Measurements from ENCODE around the gene PDIA4.
"Not testable (repeated sequence)": the region's sequence is repeated elsewhere in the genome, so short reads cannot be mapped to it uniquely, and the experiment has no call there.

The PDIA4 gene

DNA sequence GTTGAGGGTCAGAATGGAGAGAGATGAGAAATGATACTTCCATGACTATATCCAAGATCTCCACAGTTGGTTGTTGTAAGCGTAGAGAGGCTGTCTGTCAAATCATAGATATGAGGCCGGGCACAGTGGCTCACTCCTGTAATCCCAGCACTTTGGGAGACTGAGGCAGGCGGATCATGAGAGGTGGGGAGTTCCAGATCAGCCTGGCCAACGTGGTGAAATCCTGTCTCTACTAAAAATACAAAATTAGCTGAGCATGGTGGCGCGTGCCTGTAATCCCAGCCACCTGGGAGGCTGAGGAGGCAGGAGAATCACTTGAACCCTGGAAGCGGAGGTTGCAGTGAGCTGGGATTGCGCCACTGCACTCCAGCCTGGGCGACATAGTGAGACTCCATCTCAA is 2.1 kb upstream of the PDIA4 start:
- not testable (repeated sequence) for DNase-seq

DNA sequence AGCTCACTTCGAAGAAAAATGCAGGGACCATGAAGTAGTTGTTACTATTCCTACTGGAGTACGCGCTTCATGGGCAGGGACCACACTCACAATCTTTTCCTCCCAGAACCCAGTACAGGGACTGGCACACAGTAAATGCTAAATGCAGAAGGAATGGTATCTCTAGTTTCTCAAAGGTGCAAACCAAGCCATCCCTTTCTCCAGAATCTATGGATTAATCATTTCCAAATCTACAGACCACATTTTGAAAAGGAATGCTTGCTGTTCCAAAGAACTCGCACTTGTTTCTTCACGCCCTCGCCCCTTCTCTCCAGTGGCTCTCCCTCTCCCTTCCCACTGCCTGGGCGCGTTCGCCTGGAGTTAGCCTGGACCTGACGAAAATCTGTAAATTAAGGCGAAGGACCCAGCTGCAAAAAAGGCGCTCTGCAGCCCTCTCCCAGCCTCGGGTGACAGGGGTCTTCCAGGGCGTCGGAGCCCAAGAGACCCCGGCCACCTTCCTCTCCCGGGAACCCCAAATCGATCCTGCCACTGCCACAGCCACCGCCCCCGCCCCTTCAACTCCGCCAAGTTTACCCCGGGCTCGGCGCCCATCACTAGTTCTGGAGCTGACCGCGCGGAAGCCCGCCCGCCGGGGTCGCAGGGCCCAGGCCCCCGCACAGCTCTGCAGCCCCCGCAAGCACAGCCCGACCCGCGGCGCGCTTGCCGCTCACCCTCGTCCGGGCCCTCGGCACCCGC is 527 bp downstream of the PDIA4 start:
- DNase-seq = no peak

DNA sequence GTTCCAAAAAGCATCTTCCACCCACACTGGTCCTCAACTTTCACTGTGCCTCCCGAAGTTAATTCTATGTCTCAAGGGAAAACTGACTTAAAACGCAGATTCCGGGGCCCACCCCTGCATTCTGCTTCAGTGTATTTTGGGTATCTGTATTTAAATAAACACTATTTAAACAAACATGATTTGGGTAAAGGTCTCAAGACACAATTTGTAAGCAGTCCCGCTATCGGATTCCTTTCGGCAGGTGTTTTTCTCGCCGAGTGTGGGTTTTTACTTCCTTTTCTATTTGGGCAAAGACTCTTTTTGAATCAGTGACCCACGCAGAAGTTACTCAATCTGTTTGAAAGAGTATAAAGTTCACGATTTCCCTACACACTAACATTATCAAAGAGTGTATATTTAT is 1.2 kb downstream of the PDIA4 start:
- DNase-seq = no peak

DNA sequence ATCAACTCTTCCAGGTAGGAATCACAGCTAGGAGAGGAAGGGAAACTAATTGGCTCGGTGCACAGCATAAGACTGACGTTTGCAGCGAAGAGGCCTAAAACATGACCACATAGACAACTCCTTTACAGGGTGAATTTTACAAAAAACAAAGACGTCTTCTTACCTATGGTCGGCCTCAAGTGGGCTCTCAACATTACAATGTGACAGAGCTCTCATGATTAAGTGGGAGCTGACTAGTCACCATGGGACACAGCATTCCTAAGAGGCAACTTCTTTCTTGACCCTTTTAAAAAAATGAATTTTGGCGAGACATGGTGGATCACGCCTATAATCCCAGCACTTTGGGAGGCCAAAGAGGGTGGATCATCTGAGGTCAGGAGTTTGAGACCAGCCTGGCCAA is 4.6 kb downstream of the PDIA4 start:
- no peak for DNase-seq

DNA sequence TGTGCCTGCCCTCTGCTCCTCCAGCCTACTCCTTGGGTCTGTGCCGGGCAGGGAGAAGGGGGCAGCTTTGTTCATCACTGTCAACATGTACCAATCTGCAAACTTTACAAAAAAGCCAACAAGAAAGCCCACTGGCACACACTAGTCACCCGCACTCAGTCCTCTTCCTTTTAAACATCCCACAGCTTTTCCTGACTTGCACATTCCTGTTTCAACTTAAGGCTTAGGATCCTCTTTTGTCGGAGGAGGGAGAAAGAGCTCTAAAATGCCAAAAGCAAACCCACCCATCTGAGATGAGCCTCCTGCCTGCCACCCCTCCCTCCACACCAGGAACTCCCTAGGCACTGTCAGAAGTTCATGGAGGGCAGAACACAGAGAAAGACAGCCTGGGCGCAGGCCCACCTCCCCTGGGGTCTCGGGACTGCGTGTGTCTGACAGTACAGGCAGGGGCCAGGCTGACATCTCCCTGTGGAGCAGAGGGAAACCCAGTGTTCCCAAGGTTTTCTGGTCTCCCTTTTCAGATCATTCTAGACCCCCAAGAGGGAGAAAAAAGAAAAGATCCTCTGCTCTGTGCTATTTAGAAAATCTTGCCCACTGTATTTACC is 5.4 kb downstream of the PDIA4 start:
- no peak for DNase-seq

DNA sequence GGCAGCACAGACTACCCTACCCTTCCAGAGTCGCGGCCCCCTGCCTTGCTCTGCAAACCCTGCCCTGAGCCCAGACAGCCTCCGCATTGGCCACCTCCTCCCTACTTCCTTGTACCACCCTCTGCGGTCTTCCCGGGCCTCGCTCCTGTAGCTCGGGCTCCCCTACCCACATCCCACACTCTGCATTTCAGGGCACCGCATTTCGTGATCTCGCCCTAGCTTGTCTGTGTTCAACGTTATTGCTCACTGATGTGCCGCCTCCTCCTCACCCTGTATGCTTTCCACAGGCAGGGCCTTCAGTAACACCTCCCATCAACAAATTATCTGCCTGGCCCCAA is 6.6 kb downstream of the PDIA4 start:
- DNase-seq = no peak

DNA sequence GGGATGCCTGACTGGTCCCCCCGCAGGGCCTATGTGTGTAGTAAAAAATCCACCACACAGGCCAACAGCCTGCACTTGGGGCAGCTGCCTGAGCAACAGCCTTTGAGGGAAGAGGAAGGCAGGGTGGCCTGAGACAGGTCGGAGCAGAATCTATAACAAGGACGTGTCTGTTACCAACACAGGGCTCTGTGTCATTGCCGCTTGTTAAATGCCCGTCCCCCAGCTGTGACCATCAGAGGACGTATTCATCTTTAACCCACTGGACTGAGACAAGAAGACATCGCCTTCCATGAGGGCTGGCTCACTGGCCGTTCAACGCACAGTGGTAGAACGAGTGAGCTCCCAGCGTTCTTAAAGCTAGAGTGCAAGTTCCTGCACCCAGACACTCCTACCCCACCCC is 7.8 kb downstream of the PDIA4 start:
- no peak for DNase-seq

DNA sequence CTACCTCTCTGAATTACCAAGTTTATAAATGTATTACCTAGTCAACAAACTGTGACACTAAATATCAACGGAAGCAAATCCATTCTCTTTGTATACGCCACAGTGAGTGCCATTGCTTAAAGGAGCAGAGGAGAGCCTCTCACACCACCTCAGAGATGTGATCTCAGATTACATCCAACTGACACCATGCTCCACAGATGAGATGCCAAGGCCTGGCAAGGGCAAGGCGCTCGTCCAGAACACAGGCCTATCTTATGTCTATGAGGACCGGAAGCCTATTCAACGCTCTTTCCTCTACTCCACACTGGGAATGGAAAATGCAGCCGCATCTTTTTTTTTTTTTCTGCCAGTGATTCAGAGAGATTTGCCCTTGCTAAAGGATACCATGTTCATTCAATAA is 11.4 kb downstream of the PDIA4 start:
- no peak for DNase-seq

DNA sequence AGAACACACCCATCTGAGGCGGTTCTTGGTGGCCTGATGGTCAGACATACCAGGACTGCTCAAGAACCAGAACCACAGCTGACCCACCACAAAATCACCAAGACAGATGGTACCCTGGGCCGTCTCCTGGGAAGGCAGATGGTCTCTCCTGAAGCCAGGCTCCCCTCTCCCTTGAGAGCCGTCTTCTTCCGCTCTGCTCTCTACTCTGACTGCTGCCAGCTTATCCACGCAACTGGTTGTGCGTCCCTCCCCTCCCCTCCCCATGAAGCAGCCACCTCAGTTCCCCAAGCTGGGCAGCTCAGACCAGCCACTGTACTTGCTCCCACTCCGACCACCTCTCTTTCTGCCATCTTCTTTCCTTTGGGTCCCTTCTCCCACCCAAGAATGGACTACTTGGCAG is 14.0 kb downstream of the PDIA4 start:
- peak; percentile 43 for DNase-seq

DNA sequence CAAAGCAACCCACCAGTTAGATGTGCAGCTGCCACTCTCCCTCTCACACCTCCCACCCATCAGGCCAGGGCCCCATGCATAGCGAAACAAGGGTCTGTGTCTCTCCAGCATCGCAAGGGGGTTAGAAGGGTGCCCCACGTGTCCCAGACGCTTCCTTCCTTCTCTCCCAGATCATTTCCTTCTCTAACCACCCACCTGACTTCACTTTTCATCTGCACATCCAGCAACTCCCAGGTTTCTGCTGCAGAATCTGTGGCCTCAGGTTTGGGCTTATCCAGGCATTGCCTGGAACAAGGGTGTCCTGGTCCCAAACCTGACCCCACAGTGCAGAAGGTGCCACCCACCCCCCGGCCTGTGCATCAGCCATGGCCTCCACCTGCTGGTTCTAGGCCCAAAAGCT is 14.4 kb downstream of the PDIA4 start:
- DNase-seq = no peak

DNA sequence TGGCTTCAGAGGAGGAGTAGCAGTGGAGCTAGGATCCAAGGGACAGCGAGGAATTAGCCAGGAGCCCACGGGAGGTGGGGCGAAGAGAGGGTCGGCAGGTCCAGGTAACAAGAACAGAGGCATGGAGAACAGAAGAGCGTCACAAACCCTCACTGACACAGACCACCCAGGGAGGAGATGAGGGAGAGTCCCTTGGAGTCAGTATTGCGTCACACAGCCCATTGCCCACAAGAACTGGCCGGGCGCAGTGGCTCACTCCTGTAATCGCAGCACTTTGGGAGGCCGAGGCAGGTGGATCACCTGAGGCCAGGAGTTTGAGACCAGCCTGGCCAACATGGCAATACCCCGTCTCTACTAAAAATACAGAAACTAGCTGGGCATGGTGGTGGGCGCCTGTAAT is 15.6 kb downstream of the PDIA4 start:
- not testable (repeated sequence) for DNase-seq

DNA sequence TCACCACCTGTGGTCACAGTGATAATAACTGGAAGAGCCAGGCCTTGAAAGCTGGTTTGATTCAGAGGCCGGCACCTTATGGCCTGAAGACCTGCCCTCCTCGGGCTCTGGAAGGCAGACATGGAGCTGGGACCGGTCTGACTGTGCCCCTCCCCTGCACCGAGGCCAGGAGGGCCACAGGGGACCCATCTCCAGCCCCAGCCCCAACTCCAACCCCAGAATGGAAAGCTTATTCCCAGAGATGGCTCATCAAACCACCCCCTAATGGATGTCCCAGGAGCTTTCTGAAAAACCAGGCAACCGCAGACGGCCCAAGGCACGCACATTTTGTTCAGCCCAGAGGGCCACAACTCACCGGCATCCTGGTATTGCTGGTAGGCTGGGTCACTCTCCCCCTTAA is 16.8 kb downstream of the PDIA4 start:
- no peak for DNase-seq

DNA sequence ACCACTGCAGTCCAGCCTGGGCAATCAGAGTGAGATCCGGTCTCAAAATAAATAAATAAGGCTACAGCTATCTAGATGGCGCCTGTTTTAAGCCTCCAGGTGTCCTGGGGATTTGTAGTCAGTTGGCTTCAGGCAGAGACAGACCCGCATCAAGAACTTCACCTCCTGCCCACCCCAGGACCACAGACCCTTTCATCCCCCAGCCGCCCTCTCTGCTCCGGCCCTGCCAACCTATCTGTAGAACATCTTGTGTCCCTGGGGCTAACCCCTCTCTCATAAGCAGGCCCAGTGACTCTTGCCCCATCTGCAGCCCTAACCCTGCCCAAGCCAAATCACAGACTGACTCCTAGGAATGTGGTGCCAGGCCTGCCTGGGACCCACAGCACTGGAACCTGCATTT is 17.9 kb downstream of the PDIA4 start:
- DNase-seq = no peak

DNA sequence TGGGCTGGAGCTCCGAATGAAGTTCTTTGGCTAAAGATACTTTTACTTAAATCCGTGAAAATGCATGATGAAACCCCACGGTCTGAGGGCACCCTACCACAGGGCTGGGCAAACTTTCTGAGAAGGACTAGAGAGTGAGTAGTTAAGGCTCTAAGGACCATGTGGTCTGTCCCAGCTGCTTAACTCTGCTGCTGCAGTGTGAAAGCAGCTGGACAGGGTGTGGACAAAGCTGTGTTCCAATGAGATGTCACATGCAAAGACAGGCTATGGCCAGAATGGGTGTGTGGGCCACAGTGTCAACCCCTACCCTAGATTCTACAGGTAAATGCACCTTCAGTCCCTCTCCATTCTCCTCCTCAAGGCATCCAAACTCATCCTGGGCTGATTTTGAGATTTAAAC is 18.8 kb downstream of the PDIA4 start:
- DNase-seq = no peak

DNA sequence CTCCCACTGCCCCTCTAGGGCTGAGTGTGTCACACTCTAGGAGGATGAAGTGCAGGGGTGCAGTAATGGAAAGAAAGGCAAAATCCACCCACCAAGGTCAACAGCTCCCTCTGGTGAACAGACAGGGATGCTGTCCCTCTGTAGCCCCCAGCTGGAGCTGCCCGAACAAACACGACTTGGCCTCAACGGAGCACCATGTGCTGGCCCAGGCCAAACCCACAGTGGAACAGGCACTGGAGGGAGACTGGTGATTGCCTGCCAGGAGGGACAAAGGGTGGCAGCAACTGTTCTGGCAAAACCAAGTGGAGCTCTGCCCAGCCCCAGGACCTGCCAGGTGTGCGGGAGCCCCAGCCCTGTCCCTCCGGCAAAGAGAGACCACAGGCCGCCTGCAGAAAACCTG is 20.7 kb downstream of the PDIA4 start:
- DNase-seq = no peak

DNA sequence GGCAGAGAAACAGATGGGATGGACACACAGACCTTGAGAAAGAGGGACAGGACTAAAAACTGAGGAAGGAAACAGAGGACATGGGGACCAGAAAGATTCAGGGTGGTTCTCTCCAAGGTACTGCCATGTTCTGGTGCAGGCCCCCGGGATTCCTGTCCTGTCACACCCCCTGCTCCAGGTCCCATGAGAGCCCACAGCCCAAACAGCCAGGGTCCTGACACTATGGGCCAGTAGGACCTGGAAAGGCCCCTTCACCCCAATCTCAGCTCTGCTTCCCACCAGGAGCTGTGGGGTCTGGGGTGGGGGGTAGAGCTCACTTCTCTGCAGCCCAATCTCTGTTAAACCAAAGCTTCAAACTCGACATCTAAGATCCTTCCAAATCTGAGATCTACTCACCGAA is 21.2 kb downstream of the PDIA4 start:
- no peak for DNase-seq

DNA sequence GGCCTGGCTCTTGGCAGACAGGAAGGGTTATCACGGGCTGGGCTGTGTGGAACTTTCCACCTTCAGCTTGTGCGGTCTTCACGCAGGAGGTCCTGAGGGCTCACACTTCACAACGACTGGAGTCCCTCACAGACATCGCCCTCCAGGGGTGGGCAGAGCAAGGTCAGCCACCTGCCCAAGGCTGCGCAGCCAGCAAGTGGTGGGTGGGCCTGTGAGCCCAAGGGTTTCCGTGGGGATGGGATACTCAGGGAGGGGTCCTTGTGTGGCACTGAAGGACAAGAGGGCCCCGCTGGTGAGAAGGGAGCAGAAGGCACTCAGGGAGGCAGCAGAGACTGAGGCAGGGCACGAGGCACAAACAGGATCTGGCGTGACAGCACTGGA is 22.0 kb downstream of the PDIA4 start:
- no peak for DNase-seq

DNA sequence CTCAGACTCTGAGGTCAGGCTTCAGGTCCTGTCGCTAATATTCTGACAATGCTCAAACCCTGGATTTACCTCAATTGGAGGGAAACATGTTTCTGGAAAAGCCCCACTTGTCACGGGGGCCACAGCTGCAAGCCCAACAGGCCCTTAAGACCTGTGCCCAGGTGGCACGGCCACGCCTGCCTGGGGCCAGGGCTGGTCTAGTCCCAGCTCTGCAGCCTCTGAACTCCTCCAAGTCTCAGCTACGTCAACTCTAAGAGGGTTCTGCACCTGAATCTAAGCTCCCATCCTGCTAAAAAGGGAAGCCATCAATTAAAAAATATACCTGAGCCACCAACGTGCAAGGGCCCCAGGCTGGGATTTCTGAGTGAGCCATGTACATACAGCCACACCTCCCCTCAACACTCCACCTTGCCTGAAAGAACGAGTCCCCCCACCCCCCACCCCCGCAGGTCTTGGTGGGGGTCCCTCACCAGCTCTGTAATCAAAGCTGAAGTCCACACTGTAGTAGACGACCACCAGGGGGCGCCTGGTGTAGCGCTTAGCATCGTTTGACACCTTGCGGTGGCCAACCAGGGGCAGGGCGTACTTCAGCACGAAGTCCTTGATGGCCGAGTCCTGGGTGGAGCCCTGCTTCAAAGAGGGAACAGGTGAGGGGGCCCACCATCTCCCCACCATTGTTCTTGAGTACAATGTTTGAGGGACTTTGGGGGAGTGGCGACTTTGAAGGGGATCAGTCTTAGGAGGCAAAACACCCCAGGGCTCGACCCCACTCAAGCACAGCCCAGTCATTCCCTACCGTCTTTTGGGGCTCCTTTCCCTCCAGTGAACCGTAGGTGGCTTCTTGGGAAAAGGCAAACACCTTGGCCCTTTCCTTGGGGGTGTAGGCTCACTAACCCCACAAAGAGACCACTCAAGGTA is 22.6 kb downstream of the PDIA4 start:
- DNase-seq = no peak

DNA sequence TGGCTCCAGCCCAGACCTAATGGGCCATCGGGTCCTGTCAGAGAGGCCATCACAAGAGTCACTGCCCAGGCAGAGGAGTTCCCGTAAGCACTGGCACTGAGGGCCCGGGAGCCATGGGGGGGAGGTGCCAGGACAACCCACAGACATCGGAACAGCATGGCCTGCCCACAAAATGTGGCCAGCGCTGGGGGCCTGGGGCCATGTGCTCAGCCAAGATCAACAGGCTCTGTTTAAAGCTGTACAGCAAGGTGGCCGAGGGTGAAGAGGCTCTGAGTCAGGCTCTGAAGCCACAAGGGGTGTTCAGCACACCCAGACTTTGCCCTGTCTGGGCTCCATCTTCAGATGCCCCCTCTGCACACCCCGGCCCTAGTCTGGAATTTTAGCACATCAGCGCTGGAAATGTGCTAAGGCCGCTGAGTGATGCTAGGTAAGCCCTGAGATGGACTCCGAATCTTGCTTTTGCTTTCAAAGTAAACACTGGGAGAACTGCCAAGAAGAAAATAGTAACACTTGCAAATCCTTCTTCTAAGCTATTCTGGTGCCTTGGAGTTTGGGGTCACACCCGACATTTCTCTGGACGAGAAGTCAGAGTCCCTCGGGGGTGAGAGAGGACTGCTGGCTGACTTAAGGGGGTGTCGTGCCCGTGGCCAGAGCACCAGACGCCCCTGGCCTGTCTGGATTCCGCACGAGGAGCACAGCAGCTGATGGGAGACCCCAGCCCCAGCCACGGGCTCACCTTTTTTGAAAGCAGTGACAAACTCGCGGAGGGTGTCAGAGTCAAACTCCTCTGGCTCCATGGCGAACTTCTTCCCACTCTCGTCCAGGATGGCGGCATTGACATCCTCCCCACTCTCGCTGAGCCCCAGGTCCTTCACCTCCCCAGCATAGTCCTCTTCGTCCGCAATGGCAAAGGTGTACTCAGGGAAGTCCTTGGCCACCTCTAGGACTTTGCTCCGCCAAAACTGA is 23.6 kb downstream of the PDIA4 start:
- no peak for DNase-seq

DNA sequence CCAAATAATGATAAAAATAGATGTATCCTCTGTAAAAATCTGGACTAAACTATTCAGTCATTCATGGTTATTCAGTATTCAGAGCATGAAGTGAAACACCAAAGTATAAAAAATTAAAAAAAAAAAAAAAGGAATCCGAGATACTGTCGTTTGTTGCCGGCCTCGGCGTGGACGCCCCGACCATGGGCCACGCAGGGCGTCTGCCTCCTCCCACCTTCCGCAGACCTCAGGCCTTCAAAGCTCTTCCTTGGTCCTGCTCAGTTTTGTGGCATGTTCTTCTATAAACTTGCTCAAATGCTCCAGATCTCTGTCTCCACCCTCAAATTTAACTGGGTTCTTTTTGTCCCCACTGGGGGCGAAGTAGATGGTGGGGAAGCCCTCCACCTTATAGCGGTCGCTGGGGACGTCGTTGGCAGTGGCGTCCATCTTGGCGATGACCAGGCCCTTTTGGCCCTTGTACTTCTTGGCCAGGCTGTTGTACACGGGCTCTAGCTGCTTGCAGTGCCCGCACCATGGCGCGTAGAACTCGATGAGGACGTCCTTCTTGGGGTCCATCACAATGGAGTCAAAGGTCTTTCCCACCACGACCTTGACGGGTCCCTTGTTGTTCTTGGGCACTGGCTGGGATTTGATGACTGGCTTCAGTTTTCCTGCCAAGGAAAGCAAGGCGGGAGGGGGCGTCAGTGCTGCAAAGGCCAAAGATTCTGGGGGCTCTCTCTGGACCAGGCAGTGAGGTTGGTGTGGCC is 24.6 kb downstream of the PDIA4 start:
- no peak for DNase-seq

DNA sequence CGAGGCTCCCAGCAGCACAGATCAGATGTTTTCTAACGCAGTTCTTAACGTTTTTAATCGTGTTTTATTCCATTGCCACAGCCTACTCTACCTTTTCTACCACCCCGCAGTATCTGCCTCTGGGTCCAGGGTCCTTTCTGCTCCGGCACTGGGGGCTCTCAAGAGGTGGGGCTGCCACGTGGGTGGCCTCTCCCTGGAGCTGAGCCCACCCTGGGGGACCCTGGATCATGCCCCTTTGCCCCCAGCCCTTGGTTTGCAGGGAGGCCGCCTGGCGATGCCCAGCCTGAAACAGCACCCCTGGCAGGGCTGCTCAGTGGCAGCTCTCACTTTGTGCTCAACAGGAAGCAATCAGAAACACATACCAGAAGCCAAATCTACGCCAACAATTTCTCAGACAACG is 25.3 kb downstream of the PDIA4 start:
- no peak for DNase-seq

DNA sequence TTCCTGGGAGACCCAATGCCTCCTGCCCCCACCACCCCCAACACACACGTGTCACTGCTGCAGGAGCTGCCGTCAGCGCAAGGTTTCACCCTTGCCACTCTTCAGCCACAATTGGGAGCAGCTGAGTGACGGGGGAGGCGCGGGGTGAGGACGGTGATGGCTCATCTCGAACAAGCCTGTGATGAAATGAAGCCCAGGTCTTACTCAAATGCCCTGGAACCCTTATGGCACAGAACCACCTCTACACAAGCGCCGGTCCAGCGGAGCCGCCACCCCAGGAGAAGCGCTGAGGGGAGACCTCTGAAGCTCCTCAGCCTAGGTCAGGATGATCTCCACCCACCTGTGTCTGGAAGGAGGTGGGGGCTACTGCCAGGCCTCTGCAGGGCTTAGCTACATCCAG is 25.7 kb downstream of the PDIA4 start:
- no peak for DNase-seq

All from DMS 273 treated with DMSO at 0.1 percent for 48 hours (cell line).